ENCODE results near the gene SH3RF2. TPM values are rescaled to one million over a fixed set of nuclear protein-coding genes. Genes with fewer than 3 reads are reported as not detected.

Gene SH3RF2
- total RNA-seq, 4 donors from 2014 or later: 129 to 334 (median 160) TPM

DNA sequence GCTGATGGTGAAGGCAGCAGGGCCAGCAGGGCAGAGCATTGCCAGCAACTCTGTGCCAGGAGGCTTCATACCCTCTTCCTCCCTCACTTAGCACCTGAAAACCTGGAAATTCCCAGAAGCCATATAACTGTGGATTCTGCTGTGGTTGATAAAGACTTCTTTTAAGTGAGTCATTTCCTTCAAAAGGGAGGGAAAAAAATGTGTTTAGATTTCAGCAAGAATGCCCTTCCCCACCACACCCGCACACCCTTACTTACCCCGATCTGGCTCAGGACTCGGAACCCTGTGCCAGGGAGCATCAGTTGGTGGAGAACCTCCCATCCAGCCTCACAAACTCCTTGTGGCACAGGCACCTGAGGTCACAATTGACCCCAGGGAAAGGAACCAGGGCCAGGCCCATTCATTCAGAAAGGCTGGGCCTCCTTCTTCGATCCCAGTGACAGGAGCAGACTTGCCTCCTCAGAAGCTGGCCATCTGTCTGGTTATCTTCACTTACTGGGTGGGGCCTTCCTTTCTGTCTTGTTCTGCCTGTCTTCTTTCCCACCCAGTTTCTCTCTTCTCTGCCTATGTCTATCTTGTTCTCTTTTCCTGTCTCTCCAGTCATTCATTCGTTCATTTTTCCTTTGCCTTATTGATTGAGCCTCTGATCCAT is 106.4 kb downstream of the SH3RF2 start:
- Histone ChIP-seq H3K27me3 (no peaks in the 10 kb centered on the region), H3K4me1 (peaks cover 36% of the 10 kb centered on the region), H3K9me3 (no peaks in the 10 kb centered on the region), H3K4me3 (no peak overlapping the region), H3K27ac (peak overlapping the region; percentile 19), H3K36me3 (no peaks in the 10 kb centered on the region)
- TF ChIP-seq, protein P1, sequence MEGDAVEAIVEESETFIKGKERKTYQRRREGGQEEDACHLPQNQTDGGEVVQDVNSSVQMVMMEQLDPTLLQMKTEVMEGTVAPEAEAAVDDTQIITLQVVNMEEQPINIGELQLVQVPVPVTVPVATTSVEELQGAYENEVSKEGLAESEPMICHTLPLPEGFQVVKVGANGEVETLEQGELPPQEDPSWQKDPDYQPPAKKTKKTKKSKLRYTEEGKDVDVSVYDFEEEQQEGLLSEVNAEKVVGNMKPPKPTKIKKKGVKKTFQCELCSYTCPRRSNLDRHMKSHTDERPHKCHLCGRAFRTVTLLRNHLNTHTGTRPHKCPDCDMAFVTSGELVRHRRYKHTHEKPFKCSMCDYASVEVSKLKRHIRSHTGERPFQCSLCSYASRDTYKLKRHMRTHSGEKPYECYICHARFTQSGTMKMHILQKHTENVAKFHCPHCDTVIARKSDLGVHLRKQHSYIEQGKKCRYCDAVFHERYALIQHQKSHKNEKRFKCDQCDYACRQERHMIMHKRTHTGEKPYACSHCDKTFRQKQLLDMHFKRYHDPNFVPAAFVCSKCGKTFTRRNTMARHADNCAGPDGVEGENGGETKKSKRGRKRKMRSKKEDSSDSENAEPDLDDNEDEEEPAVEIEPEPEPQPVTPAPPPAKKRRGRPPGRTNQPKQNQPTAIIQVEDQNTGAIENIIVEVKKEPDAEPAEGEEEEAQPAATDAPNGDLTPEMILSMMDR (IDR thresholded peaks at IDR 0.05): no peak
- TF ChIP-seq POLR2AphosphoS5 (IDR thresholded peaks at IDR 0.05) (no peak), POLR2A (IDR thresholded peaks at IDR 0.05) (no peak), EP300 (IDR thresholded peaks at IDR 0.05) (no peak)
- WGBS: 54% methylated on average over 5 of the region's 5 CpGs
- no peak for DNase-seq (ENCODE audit: low spot score in 2 of 2)

DNA sequence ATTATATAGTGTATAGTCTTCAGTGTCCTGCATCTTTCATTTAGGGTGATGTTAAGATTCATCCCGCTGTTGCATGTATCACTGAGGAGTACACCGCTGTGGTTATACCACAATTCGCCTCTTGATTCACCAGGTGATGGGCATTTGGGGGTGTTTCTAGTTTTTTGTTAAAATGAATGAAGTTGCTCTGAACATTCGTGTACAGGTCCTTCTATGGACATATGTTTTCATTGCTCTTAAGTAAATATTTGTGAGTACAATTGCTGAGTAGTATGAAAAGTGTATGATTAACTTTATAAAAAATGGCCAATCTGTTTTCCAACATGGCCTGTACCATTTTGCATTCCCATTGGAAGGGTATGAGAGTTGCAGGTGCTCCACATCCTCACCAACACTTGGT is 107.3 kb downstream of the SH3RF2 start:
- TF ChIP-seq EP300 (IDR thresholded peaks at IDR 0.05): no peak
- TF ChIP-seq POLR2A (IDR thresholded peaks at IDR 0.05): no peak
- TF ChIP-seq, protein P1 (IDR thresholded peaks at IDR 0.05): no peak
- TF ChIP-seq POLR2AphosphoS5 (IDR thresholded peaks at IDR 0.05): no peak

DNA sequence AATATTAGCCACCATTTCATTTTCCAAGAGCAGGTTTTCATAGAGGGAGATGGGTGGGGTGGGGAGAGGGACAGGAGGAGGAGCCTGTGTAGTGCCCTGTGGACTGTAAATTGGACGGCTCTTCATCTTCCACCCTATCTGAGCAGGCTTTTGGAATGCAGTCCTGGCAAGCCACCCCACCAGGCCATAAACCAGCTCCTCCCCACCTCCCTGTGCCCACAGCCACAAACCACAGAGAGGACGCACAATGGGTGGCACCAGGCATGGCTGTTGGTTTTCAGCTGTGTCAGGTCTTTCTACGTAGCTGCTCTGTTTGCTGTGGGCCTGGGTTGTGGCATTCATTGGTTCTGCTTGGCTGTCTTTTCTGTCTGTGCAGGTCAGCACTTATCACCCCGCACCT is 111.0 kb downstream of the SH3RF2 start:
- Histone ChIP-seq H3K9me3 (no peaks in the 10 kb centered on the region), H3K27me3 (no peaks in the 10 kb centered on the region), H3K4me1 (peaks cover 19% of the 10 kb centered on the region), H3K36me3 (peaks cover 5% of the 10 kb centered on the region), H3K27ac (peak overlapping the region; percentile 6), H3K4me3 (no peak overlapping the region)
- 41% methylated on average over 4 of the region's 4 CpGs for WGBS
- TF ChIP-seq, protein P1 (IDR thresholded peaks at IDR 0.05): no peak
- TF ChIP-seq POLR2AphosphoS5 (IDR thresholded peaks at IDR 0.05) (no peak), EP300 (IDR thresholded peaks at IDR 0.05) (no peak), POLR2A (IDR thresholded peaks at IDR 0.05) (no peak)
- DNase-seq (ENCODE audit: low spot score in 2 of 2): no peak

More for the DNA sequence above, 107.3 kb downstream of the SH3RF2 start:
- no peaks in the 10 kb centered on the region for H3K9me3 ChIP-seq
- 91% methylated on average over 4 of the region's 4 CpGs for WGBS
- H3K27me3 ChIP-seq: no peaks in the 10 kb centered on the region
- no peaks in the 10 kb centered on the region for H3K36me3 ChIP-seq
- H3K4me1 ChIP-seq: peaks cover 37% of the 10 kb centered on the region
- DNase-seq (ENCODE audit: low spot score in 2 of 2): no peak
- H3K27ac ChIP-seq: no peak overlapping the region
- no peak overlapping the region for H3K4me3 ChIP-seq

DNA sequence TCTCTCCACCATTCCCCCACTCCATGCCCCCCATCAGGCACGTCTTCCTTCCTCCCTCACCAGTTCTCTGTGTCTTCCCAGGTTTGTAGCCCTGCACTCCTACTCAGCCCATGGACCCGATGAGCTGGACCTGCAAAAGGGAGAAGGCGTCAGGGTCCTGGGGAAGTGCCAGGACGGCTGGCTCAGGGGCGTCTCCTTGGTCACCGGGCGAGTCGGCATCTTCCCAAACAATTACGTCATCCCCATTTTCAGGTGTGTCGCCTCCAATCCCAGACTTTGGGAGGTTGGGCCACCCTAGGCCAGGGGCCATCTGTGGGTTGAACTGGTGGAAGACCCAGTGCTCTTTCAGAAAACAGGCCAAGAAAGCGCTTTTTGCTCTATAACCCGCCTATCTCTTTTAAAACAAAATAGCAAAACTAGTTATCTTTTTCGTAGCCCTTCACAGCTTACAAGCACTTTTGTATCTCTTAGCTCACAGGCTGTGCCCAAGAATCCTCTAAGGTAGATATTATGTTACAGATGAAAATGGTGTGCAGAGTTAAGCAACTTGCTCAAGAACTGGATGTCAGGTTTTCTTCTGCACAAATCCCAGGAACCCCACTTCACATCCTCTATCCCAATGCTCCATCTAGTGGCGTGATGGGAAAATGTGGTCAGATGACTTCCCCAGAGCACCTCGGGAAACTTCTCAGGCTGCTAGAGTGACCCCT is 112.8 kb downstream of the SH3RF2 start:
- no peak for DNase-seq (ENCODE audit: low spot score in 2 of 2)
- Histone ChIP-seq H3K27ac (no peak overlapping the region), H3K4me3 (no peak overlapping the region), H3K9me3 (no peaks in the 10 kb centered on the region), H3K27me3 (no peaks in the 10 kb centered on the region), H3K36me3 (peaks cover 12% of the 10 kb centered on the region), H3K4me1 (peaks cover 11% of the 10 kb centered on the region)
- WGBS: 53% methylated on average over 15 of the region's 15 CpGs
- TF ChIP-seq, protein P1 (IDR thresholded peaks at IDR 0.05): peak; percentile 31 to 53
- no peak for TF ChIP-seq POLR2A (IDR thresholded peaks at IDR 0.05)
- TF ChIP-seq EP300 (IDR thresholded peaks at IDR 0.05): no peak
- no peak for TF ChIP-seq POLR2AphosphoS5 (IDR thresholded peaks at IDR 0.05)

DNA sequence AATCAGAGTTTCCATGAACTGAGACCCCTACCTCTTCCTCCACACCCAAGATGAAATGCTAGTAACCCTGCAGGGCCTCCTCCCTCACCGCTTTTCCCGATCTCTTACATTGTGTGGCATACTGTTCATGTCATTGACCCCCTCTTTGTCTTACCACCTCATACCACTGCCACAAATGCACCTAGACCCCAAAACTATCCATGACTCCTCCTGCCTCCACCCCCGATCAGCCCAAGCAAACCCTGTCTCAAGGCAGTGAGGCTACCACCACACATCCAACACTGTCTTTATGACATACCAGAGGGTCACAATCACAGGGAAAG is 113.3 kb downstream of the SH3RF2 start:
- no peak for DNase-seq (ENCODE audit: low spot score in 2 of 2)
- 78% methylated on average over 3 of the region's 3 CpGs for WGBS
- Histone ChIP-seq H3K36me3 (peaks cover 12% of the 10 kb centered on the region), H3K4me3 (no peak overlapping the region), H3K27ac (no peak overlapping the region), H3K27me3 (no peaks in the 10 kb centered on the region), H3K4me1 (peaks cover 11% of the 10 kb centered on the region), H3K9me3 (no peaks in the 10 kb centered on the region)
- TF ChIP-seq EP300 (IDR thresholded peaks at IDR 0.05): no peak
- TF ChIP-seq POLR2A (IDR thresholded peaks at IDR 0.05): no peak
- TF ChIP-seq POLR2AphosphoS5 (IDR thresholded peaks at IDR 0.05): no peak
- TF ChIP-seq, protein P1 (IDR thresholded peaks at IDR 0.05): no peak

Data from suprapubic skin (tissue), 4 donors.